Measurements from ENCODE around the gene REPS1. TPM values are rescaled to one million over a fixed set of nuclear protein-coding genes. Genes with fewer than 3 reads are reported as not detected.

Gene REPS1
- total and polyA plus RNA-seq, 5 donors from 2014 or later = 16.1 to 55.4 (median 25.0) TPM

DNA sequence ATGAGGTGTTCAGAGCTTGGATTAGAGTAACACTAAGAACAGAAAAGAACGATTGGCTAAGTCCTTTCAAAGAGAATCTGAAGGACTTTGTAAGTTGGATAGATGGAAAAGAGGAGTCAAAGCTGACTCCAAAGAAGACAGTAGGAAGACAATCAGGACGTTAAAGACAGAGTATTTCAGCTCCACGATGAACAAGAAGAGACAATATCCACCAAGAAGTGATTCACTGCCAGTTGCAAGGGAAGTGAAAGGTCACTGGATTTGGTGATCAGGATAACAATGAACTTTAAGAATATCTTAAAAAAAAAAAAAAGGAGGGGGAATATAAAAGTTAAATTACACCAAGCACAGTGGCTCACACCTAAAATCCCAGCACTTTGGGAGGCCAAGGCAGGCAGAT is 17.9 kb downstream of the REPS1 start:
- H3K4me1 Mint-ChIP-seq = peaks cover 44 to 75% (median 60%) of the 10 kb centered on the region in 4 donors

DNA sequence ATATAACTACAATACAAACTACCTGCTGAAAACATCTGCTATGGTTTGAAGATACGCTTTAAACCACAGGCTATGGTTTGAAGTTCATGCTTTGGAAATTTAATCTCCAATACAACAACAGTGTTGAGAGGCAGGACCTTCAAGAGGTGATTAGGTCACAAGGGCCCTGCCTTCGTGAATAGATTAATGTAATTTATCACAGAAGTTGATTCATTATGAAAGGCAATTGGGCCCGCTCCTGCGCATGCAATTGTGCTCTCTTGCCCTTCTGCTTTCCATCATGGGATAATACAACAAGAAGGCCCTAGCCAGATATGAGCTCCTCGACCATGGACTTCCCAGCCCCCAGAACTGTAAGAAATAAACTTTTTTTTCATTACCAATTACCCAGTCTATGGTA is 21.2 kb downstream of the REPS1 start:
- H3K4me3 ChIP-seq (ENCODE audit: low read depth, low read length) = no peak overlapping the region
- Mint-ChIP-seq H3K27ac (peak overlapping the region in 1 of 3 donors; percentile 3), H3K4me3 (no peak overlapping the region), H3K4me1 (peaks cover 24 to 51% (median 40%) of the 10 kb centered on the region in 4 donors), H3K36me3 (peaks cover 3% of the 10 kb centered on the region), H3K9me3 (peaks cover 0 to 2% (median 0%) of the 10 kb centered on the region in 7 donors), H3K27me3 (no peaks in the 10 kb centered on the region)
- no peaks in the 10 kb centered on the region for H3K9me3 ChIP-seq (ENCODE audit: control insufficient read depth in 2 of 2, low read length in 2 of 2)
- DNase-seq = no peak
- H3K27me3 ChIP-seq (ENCODE audit: control insufficient read depth, insufficient read depth, low read length) = no peaks in the 10 kb centered on the region
- H3K36me3 ChIP-seq (ENCODE audit: control insufficient read depth, insufficient read depth, low read length) = no peaks in the 10 kb centered on the region
- peaks cover 17% of the 10 kb centered on the region for H3K4me1 ChIP-seq (ENCODE audit: control insufficient read depth, insufficient read depth, low read length, poor library complexity, severe bottlenecking)
- no peak overlapping the region for H3K27ac ChIP-seq (ENCODE audit: insufficient read depth, low read length, poor library complexity, severe bottlenecking)
- ATAC-seq (ENCODE audit: low read depth in 2 of 2) = no peak

More for the DNA sequence above, 17.9 kb downstream of the REPS1 start:
- Histone ChIP-seq H3K27ac (ENCODE audit: insufficient read depth, low read length, poor library complexity, severe bottlenecking) (no peak overlapping the region), H3K4me1 (ENCODE audit: control insufficient read depth, insufficient read depth, low read length, poor library complexity, severe bottlenecking) (peaks cover 32% of the 10 kb centered on the region), H3K27me3 (ENCODE audit: control insufficient read depth, insufficient read depth, low read length) (no peaks in the 10 kb centered on the region), H3K36me3 (ENCODE audit: control insufficient read depth, insufficient read depth, low read length) (no peaks in the 10 kb centered on the region), H3K4me3 (ENCODE audit: low read depth, low read length) (no peak overlapping the region), H3K9me3 (ENCODE audit: control insufficient read depth in 2 of 2, low read length in 2 of 2) (no peaks in the 10 kb centered on the region)
- no peak for ATAC-seq (ENCODE audit: low read depth in 2 of 2)
- H3K9me3 Mint-ChIP-seq = peaks cover 0 to 2% (median 0%) of the 10 kb centered on the region in 7 donors
- no peak overlapping the region for H3K4me3 Mint-ChIP-seq
- H3K27ac Mint-ChIP-seq = peak overlapping the region in 2 of 3 donors; percentile 0 to 43
- DNase-seq = no peak
- H3K36me3 Mint-ChIP-seq = peaks cover 3% of the 10 kb centered on the region
- no peaks in the 10 kb centered on the region for H3K27me3 Mint-ChIP-seq

GRCh38 chr6:138965971-138966370 is 22.1 kb downstream of the REPS1 start:
- no peaks in the 10 kb centered on the region for H3K27me3 ChIP-seq (ENCODE audit: control insufficient read depth, insufficient read depth, low read length)
- ATAC-seq (ENCODE audit: low read depth in 2 of 2) (no peak), DNase-seq (no peak)
- Mint-ChIP-seq H3K36me3 (peaks cover 3% of the 10 kb centered on the region), H3K27ac (no peak overlapping the region), H3K27me3 (no peaks in the 10 kb centered on the region), H3K9me3 (peaks cover 0 to 2% (median 0%) of the 10 kb centered on the region in 7 donors), H3K4me3 (no peak overlapping the region), H3K4me1 (peaks cover 17 to 47% (median 35%) of the 10 kb centered on the region in 4 donors)
- peaks cover 17% of the 10 kb centered on the region for H3K4me1 ChIP-seq (ENCODE audit: control insufficient read depth, insufficient read depth, low read length, poor library complexity, severe bottlenecking)
- H3K36me3 ChIP-seq (ENCODE audit: control insufficient read depth, insufficient read depth, low read length) = no peaks in the 10 kb centered on the region
- H3K9me3 ChIP-seq (ENCODE audit: control insufficient read depth in 2 of 2, low read length in 2 of 2) = no peaks in the 10 kb centered on the region
- H3K27ac ChIP-seq (ENCODE audit: insufficient read depth, low read length, poor library complexity, severe bottlenecking) = no peak overlapping the region
- H3K4me3 ChIP-seq (ENCODE audit: low read depth, low read length) = no peak overlapping the region

DNA sequence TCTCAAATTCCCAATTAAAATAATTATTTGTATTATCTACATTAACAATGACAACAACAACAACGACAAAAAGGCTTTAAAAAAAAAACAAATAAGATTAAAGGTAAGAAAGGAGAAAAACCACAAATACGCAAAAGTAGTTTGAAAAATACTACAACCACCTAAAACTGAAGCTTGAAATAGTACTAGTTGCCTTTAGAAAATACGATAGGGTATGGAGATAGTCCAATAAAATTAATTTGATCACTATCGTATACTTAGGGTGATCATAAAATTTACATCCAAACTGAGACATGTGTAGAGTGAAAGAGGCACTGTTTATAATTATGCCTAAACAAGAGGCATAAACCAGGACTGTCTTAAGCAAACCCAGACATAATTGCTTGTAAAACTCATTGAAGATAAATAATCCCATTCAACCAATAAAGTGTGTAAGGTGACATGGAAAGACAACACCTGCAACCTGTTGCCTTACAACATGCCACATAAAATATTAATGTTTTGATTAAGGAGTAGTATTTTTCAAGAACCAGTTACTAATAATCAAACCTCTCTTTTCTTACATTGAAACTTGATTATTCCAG is 22.7 kb downstream of the REPS1 start:
- H3K36me3 Mint-ChIP-seq = peaks cover 3% of the 10 kb centered on the region
- no peak overlapping the region for H3K27ac Mint-ChIP-seq
- Histone ChIP-seq H3K4me3 (ENCODE audit: low read depth, low read length) (no peak overlapping the region), H3K36me3 (ENCODE audit: control insufficient read depth, insufficient read depth, low read length) (no peaks in the 10 kb centered on the region), H3K27ac (ENCODE audit: insufficient read depth, low read length, poor library complexity, severe bottlenecking) (no peak overlapping the region), H3K9me3 (ENCODE audit: control insufficient read depth in 2 of 2, low read length in 2 of 2) (no peaks in the 10 kb centered on the region), H3K4me1 (ENCODE audit: control insufficient read depth, insufficient read depth, low read length, poor library complexity, severe bottlenecking) (peaks cover 17% of the 10 kb centered on the region), H3K27me3 (ENCODE audit: control insufficient read depth, insufficient read depth, low read length) (no peaks in the 10 kb centered on the region)
- DNase-seq (no peak), ATAC-seq (ENCODE audit: low read depth in 2 of 2) (no peak)
- H3K4me3 Mint-ChIP-seq = no peak overlapping the region
- peaks cover 0 to 2% (median 0%) of the 10 kb centered on the region in 7 donors for H3K9me3 Mint-ChIP-seq
- H3K27me3 Mint-ChIP-seq = no peaks in the 10 kb centered on the region
- H3K4me1 Mint-ChIP-seq = peaks cover 21 to 47% (median 33%) of the 10 kb centered on the region in 4 donors

DNA sequence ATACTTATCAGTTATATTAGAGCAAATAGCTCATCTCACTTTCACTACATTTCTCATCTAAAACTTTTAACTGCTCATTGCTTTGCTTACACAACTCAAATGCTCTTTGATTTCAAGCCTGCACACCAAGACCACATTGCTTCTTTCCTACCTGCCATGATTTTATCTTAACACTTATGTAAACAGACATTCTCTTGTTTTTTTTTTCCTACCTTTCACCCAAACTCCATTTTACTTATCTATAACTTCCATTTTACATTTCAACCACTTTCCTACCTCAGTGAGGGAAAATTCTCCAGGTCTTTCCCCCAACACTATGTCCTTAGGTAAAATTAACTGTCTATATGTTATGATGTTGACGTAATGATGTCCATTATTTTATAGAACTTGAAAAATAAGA is 24.0 kb downstream of the REPS1 start:
- Histone ChIP-seq H3K36me3 (ENCODE audit: control insufficient read depth, insufficient read depth, low read length) (no peaks in the 10 kb centered on the region), H3K4me3 (ENCODE audit: low read depth, low read length) (no peak overlapping the region), H3K27ac (ENCODE audit: insufficient read depth, low read length, poor library complexity, severe bottlenecking) (no peak overlapping the region), H3K9me3 (ENCODE audit: control insufficient read depth in 2 of 2, low read length in 2 of 2) (no peaks in the 10 kb centered on the region), H3K4me1 (ENCODE audit: control insufficient read depth, insufficient read depth, low read length, poor library complexity, severe bottlenecking) (peaks cover 17% of the 10 kb centered on the region), H3K27me3 (ENCODE audit: control insufficient read depth, insufficient read depth, low read length) (no peaks in the 10 kb centered on the region)
- peaks cover 27 to 50% (median 38%) of the 10 kb centered on the region in 4 donors for H3K4me1 Mint-ChIP-seq
- no peak overlapping the region for H3K27ac Mint-ChIP-seq
- ATAC-seq (ENCODE audit: low read depth in 2 of 2) (no peak), DNase-seq (no peak)
- peaks cover 0 to 2% (median 0%) of the 10 kb centered on the region in 7 donors for H3K9me3 Mint-ChIP-seq
- H3K27me3 Mint-ChIP-seq = no peaks in the 10 kb centered on the region
- no peak overlapping the region for H3K4me3 Mint-ChIP-seq
- no peaks in the 10 kb centered on the region for H3K36me3 Mint-ChIP-seq

- H3K9me3 ChIP-seq (ENCODE audit: control insufficient read depth in 2 of 2, low read length in 2 of 2) = no peaks in the 10 kb centered on the region
- DNase-seq (no peak), ATAC-seq (ENCODE audit: low read depth in 2 of 2) (no peak)
- Mint-ChIP-seq H3K4me1 (peaks cover 25 to 50% (median 37%) of the 10 kb centered on the region in 4 donors), H3K27me3 (no peaks in the 10 kb centered on the region), H3K4me3 (no peak overlapping the region), H3K36me3 (no peaks in the 10 kb centered on the region), H3K9me3 (peaks cover 0 to 2% (median 0%) of the 10 kb centered on the region in 7 donors), H3K27ac (no peak overlapping the region)
- no peak overlapping the region for H3K4me3 ChIP-seq (ENCODE audit: low read depth, low read length)
- no peaks in the 10 kb centered on the region for H3K27me3 ChIP-seq (ENCODE audit: control insufficient read depth, insufficient read depth, low read length)
- H3K27ac ChIP-seq (ENCODE audit: insufficient read depth, low read length, poor library complexity, severe bottlenecking) = no peak overlapping the region
- H3K4me1 ChIP-seq (ENCODE audit: control insufficient read depth, insufficient read depth, low read length, poor library complexity, severe bottlenecking) = peaks cover 22% of the 10 kb centered on the region
- no peaks in the 10 kb centered on the region for H3K36me3 ChIP-seq (ENCODE audit: control insufficient read depth, insufficient read depth, low read length)
Observed at GRCh38 chr6:138963531-138963930, 24.5 kb downstream of the REPS1 start.

- Mint-ChIP-seq H3K4me1 (peaks cover 29 to 54% (median 41%) of the 10 kb centered on the region in 4 donors), H3K36me3 (no peaks in the 10 kb centered on the region), H3K27ac (no peak overlapping the region), H3K4me3 (no peak overlapping the region), H3K9me3 (peaks cover 0 to 2% (median 0%) of the 10 kb centered on the region in 7 donors), H3K27me3 (no peaks in the 10 kb centered on the region)
- ATAC-seq (ENCODE audit: low read depth in 2 of 2) = no peak
- Histone ChIP-seq H3K4me3 (ENCODE audit: low read depth, low read length) (no peak overlapping the region), H3K36me3 (ENCODE audit: control insufficient read depth, insufficient read depth, low read length) (no peaks in the 10 kb centered on the region), H3K4me1 (ENCODE audit: control insufficient read depth, insufficient read depth, low read length, poor library complexity, severe bottlenecking) (peaks cover 23% of the 10 kb centered on the region), H3K9me3 (ENCODE audit: control insufficient read depth in 2 of 2, low read length in 2 of 2) (no peaks in the 10 kb centered on the region), H3K27me3 (ENCODE audit: control insufficient read depth, insufficient read depth, low read length) (no peaks in the 10 kb centered on the region), H3K27ac (ENCODE audit: insufficient read depth, low read length, poor library complexity, severe bottlenecking) (no peak overlapping the region)
- no peak for DNase-seq
Observed at GRCh38 chr6:138963119-138963518, 24.9 kb downstream of the REPS1 start.

DNA sequence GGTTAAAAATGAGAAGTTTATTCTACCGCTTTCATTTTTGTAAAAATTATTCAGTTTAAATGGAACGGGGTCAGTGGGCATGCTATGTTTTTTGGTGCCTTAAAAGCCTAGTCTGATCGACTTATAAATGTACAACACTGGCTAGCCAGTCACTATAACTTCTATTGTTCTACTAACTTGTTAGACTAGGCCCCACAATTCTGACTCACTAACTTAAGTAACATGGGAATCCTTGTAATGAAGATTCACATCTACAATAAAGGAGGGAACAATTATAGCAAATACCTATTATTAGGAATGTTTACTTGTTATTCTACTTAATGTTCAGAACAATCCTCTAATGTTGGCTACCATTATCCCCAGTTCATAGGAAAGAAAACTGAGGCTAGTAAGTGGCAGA is 28.5 kb downstream of the REPS1 start:
- Histone ChIP-seq H3K27me3 (ENCODE audit: control insufficient read depth, insufficient read depth, low read length) (no peaks in the 10 kb centered on the region), H3K9me3 (ENCODE audit: control insufficient read depth in 2 of 2, low read length in 2 of 2) (no peaks in the 10 kb centered on the region), H3K27ac (ENCODE audit: insufficient read depth, low read length, poor library complexity, severe bottlenecking) (no peak overlapping the region), H3K4me1 (ENCODE audit: control insufficient read depth, insufficient read depth, low read length, poor library complexity, severe bottlenecking) (peaks cover 15% of the 10 kb centered on the region), H3K36me3 (ENCODE audit: control insufficient read depth, insufficient read depth, low read length) (no peaks in the 10 kb centered on the region), H3K4me3 (ENCODE audit: low read depth, low read length) (no peak overlapping the region)
- no peak for DNase-seq
- no peak overlapping the region for H3K4me3 Mint-ChIP-seq
- peak overlapping the region in 1 of 3 donors; percentile 64 for H3K27ac Mint-ChIP-seq
- H3K9me3 Mint-ChIP-seq = no peaks in the 10 kb centered on the region
- H3K36me3 Mint-ChIP-seq = peaks cover 6% of the 10 kb centered on the region
- no peaks in the 10 kb centered on the region for H3K27me3 Mint-ChIP-seq
- ATAC-seq (ENCODE audit: low read depth in 2 of 2) = no peak
- H3K4me1 Mint-ChIP-seq = peaks cover 43 to 62% (median 51%) of the 10 kb centered on the region in 4 donors
